HG02759 (cell line): ENCODE results near the gene CYSRT1.
A peak's percentile ranks its signal among the peaks of the same experiment; 100 is the strongest.

Source experiments
- ATAC-seq: cut with Tn5 transposase; IDR thresholded peaks from one replicate; pipeline ENCODE4 v1.9.1; 2021; ENCODE audit warnings: mild to moderate bottlenecking, moderate library complexity; ENCODE audit not compliant: unreplicated experiment

The CYSRT1 gene

GRCh38 chr9:137205126-137206069 is 19.6 kb upstream of the CYSRT1 start, which contains the start of the genes NDOR1 and TMEM203:
TSS of gene NDOR1 (plus strand) at chr9:137205700. CDS start at chr9:137205778, 78 bp downstream.
TSS of gene TMEM203 (minus strand) at chr9:137205648. CDS start at chr9:137205414, 234 bp downstream.
- ATAC-seq = peak; percentile 50

- ATAC-seq = no peak
These were observed 18.4 kb upstream of the CYSRT1 start for GRCh38 chr9:137206602-137207001.

- no peak for ATAC-seq
These were observed 13.4 kb upstream of the CYSRT1 start for GRCh38 chr9:137211532-137211931.

GRCh38 chr9:137212520-137212919 is 12.5 kb upstream of the CYSRT1 start:
- no peak for ATAC-seq

- ATAC-seq = no peak
These were observed 11.6 kb upstream of the CYSRT1 start for GRCh38 chr9:137213160-137214060.

- ATAC-seq = no peak
These were observed 10.4 kb upstream of the CYSRT1 start for GRCh38 chr9:137214620-137215019.

- ATAC-seq = no peak
These were observed 9.6 kb upstream of the CYSRT1 start for GRCh38 chr9:137215196-137215986.

- no peak for ATAC-seq
These were observed 8.6 kb upstream of the CYSRT1 start for GRCh38 chr9:137216188-137216965.

GRCh38 chr9:137217276-137218211 is 7.4 kb upstream of the CYSRT1 start:
- ATAC-seq = no peak

- no peak for ATAC-seq
These were observed 6.7 kb upstream of the CYSRT1 start for GRCh38 chr9:137218212-137218753.

- ATAC-seq = no peak
These were observed 6.2 kb upstream of the CYSRT1 start for GRCh38 chr9:137218754-137219271.

- ATAC-seq = no peak
These were observed 5.1 kb upstream of the CYSRT1 start for GRCh38 chr9:137219757-137220316.

- ATAC-seq = no peak
These were observed 4.5 kb upstream of the CYSRT1 start for GRCh38 chr9:137220317-137221094.

GRCh38 chr9:137221095-137221505 is 3.9 kb upstream of the CYSRT1 start:
- ATAC-seq = no peak

- no peak for ATAC-seq
These were observed 3.4 kb upstream of the CYSRT1 start for GRCh38 chr9:137221506-137222111.

GRCh38 chr9:137222190-137223077 is 2.5 kb upstream of the CYSRT1 start, which contains the start of gene RNF208:
TSS of gene RNF208 (minus strand) at chr9:137222240. CDS start at chr9:137221212, 1,028 bp downstream.
- ATAC-seq = peak; percentile 5
